Endothelial cell of umbilical vein (primary cell): ENCODE data around the gene STK32A.

Experiments
- CTCF ChIP-seq, 2 donors: IDR thresholded peaks; 1 replicate in 1 of 2; 2 replicates in 1 of 2; pipeline ENCODE4 v1.5.1; 2011; ENCODE audit warnings: low read length in 2 of 2, mild to moderate bottlenecking in 2 of 2, moderate library complexity in 2 of 2, control low read depth in 1 of 2, inconsistent platforms in 1 of 2, low read depth in 1 of 2; ENCODE audit not compliant: insufficient read depth in 1 of 2; ENCODE audit errors: extremely low read depth in 1 of 2
- POLR2AphosphoS5 ChIP-seq: IDR thresholded peaks from 2 replicates; pipeline ENCODE4 v1.6.1; 2012; ENCODE audit warnings: low read depth, mild to moderate bottlenecking, control low read depth, low read length, moderate library complexity; ENCODE audit not compliant: insufficient read depth
- TF ChIP-seq, protein P1 (sequence below): IDR thresholded peaks from 2 replicates; pipeline ENCODE4 v1.6.1; 2011; ENCODE audit not compliant: insufficient read depth, insufficient read length

GRCh38 chr5:147306351-147306750 lies 71.5 kb downstream of the STK32A start:
- TF ChIP-seq CTCF (IDR thresholded peaks at IDR 0.05; ENCODE audit: extremely low read depth in 1 of 2, insufficient read depth in 1 of 2, low read depth in 1 of 2, low read length in 2 of 2) (no peak), POLR2AphosphoS5 (no peak)
- TF ChIP-seq, protein P1, sequence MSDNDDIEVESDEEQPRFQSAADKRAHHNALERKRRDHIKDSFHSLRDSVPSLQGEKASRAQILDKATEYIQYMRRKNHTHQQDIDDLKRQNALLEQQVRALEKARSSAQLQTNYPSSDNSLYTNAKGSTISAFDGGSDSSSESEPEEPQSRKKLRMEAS, result no peak
